H1 (cell line): Measurements from ENCODE around the gene POLR3E. TPM values are rescaled to one million over a fixed set of nuclear protein-coding genes. Genes with fewer than 3 reads are reported as not detected.

Experiments
- CHD1 ChIP-seq: IDR thresholded peaks from 2 replicates; pipeline ENCODE4 v1.6.1; 2012; ENCODE audit warnings: low read depth, low read length, improper control_type of control experiment
- E2F6 ChIP-seq: IDR thresholded peaks from 2 replicates; pipeline ENCODE4 v1.6.1; 2012; ENCODE audit warnings: inconsistent platforms
- TAF1 ChIP-seq: IDR thresholded peaks from 2 replicates; pipeline ENCODE4 v1.6.1; 2011; ENCODE audit warnings: mild to moderate bottlenecking, low read depth, low read length
- TBP ChIP-seq: IDR thresholded peaks from 2 replicates; pipeline ENCODE4 v1.6.1; 2011; ENCODE audit warnings: low read depth, low read length, improper control_type of control experiment
- polyA plus RNA-seq, 7 experiments: library from polyadenylated mRNA; depleted of rRNA in 3 of 7; stranded (reverse) in 5 of 7; unstranded in 2 of 7; fragments of >200 nt in 5 of 7; fragments of 200-250 nt in 2 of 7; gene quantifications; 1 replicate in 5 of 7; 2 replicates in 1 of 7; 4 replicates in 1 of 7; pipeline versions ENCODE4 v1.2.1 to v1.2.3, GENCODE V29; 2011 to 2013; ENCODE audit warnings: missing spikeins in 2 of 7, mixed read lengths in 2 of 7
- total RNA-seq: library from RNA; stranded (reverse); fragmentation: NEBNext Ultra II Directional; extraction: Animal tissue kit (Norgen Biotek cat#: 25700); gene quantifications from 2 replicates; pipeline ENCODE4 v1.2.1, GENCODE V29; 2021

POLR3E gene
- total and polyA plus RNA-seq, 2 of the 8 experiments (the other 6 are each of a cell fraction or from before 2014, with no cell fraction given): 96.5 to 125 TPM

DNA sequence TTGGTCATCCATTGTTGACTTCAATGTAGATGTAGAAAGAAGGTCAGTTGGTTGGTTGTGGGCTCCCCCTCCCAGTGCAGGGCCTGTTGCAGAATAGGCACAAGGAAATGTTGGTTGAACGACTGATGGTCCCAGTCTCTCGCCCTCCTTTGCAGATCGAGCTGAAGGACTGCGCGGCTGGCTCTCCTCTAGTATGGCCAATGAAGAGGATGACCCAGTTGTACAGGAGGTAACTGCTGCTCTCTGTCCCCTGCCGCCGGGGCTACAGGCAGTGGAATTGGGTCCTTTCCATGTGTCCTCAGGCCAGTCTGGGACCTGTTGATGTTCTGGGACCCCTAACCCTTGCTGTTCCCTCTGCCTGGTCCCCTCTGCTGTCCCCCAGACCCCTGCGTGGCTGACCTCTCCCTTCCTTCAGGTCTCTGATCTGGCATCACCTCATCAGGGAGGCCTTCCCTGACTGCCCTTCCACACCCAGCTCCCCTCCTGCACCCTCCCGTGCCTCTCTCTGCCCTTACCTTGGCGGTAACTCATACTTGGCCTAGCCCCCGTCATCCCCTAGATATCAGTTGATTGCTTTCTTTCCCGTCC lies 5.7 kb downstream of the POLR3E start (continued):
- TF ChIP-seq E2F6 (no peak), TAF1 (no peak), CHD1 (no peak), TBP (no peak)
- TF ChIP-seq, all 59 proteins: peak for 0
